ENCODE results near the gene JMJD4.

JMJD4 gene

GRCh38 chr1:227748496-227749182 is 13.5 kb upstream of the JMJD4 start:
- no peak for DNase-seq

- DNase-seq, result no peak
These were observed 12.9 kb upstream of the JMJD4 start for GRCh38 chr1:227747948-227748495.

- no peak for DNase-seq
These were observed 12.3 kb upstream of the JMJD4 start for GRCh38 chr1:227747382-227747781.

- no peak for DNase-seq
These were observed 11.6 kb upstream of the JMJD4 start for GRCh38 chr1:227746676-227747075.

GRCh38 chr1:227745568-227746265 is 10.6 kb upstream of the JMJD4 start:
- DNase-seq, result no peak

- DNase-seq, result no peak
These were observed 9.6 kb upstream of the JMJD4 start for GRCh38 chr1:227744668-227745067.

GRCh38 chr1:227742738-227743715 is 7.9 kb upstream of the JMJD4 start:
- DNase-seq, result no peak

GRCh38 chr1:227741166-227741870 is 6.2 kb upstream of the JMJD4 start:
- DNase-seq, result no peak

GRCh38 chr1:227740401-227740960 is 5.4 kb upstream of the JMJD4 start:
- DNase-seq, result no peak

- no peak for DNase-seq
These were observed 4.5 kb upstream of the JMJD4 start for GRCh38 chr1:227739636-227740035.

GRCh38 chr1:227738820-227739219 is 3.7 kb upstream of the JMJD4 start:
- DNase-seq, result no peak

GRCh38 chr1:227736814-227737432 is 1.8 kb upstream of the JMJD4 start:
- no peak for DNase-seq

GRCh38 chr1:227735539-227736285 is 610 bp upstream of the JMJD4 start:
- DNase-seq, result no peak

GRCh38 chr1:227734546-227734855 is 601 bp downstream of the JMJD4 start:
- DNase-seq, result no peak

GRCh38 chr1:227733751-227734545 is 1.2 kb downstream of the JMJD4 start:
- no peak for DNase-seq

- no peak for DNase-seq
These were observed 1.8 kb downstream of the JMJD4 start for GRCh38 chr1:227733309-227733705.

GRCh38 chr1:227732586-227733308 is 2.4 kb downstream of the JMJD4 start:
- no peak for DNase-seq

GRCh38 chr1:227731696-227732585 is 3.2 kb downstream of the JMJD4 start:
- DNase-seq, result no peak
